Gastrocnemius medialis (tissue), 4 donors: Measurements from ENCODE around the gene PCDHB16. TPM values are rescaled to one million over a fixed set of nuclear protein-coding genes. Genes with fewer than 3 reads are reported as not detected.

ENCODE experiments used
- ATAC-seq, 2 donors: fragments of 150-250 bp; one replicate each; pipeline ENCODE4 v1.9.1; 2016
- DNase-seq, 2 donors: peaks; one replicate each; pipeline ENCODE4 v3.0.0-alpha.2; 2019
- H3K27ac ChIP-seq, 4 donors: fragments of 200-600 bp; sonication (generic); 1 replicate in 1 of 4; 2 replicates in 3 of 4; pipeline ENCODE4 v1.5.1; 2016 to 2018; ENCODE audit warnings: mild to moderate bottlenecking in 2 of 4, moderate library complexity in 1 of 4
- H3K27me3 ChIP-seq, 3 donors: fragments of 200-600 bp; sonication (generic) in 2 of 3; 1 replicate in 1 of 3; 2 replicates in 2 of 3; pipeline versions ENCODE4 v1.5.1 to v1.6.0; 2016 to 2019; ENCODE audit warnings: mild to moderate bottlenecking in 1 of 3, moderate library complexity in 1 of 3
- H3K36me3 ChIP-seq, 2 donors: fragments of 200-600 bp; sonication (generic) in 1 of 2; one replicate each; pipeline ENCODE4 v1.5.1; 2017 to 2018
- H3K4me1 ChIP-seq, 2 donors: fragments of 200-600 bp; sonication (generic) in 1 of 2; one replicate each; pipeline ENCODE4 v1.5.1; 2016 to 2017; ENCODE audit warnings: mild to moderate bottlenecking in 2 of 2
- H3K4me3 ChIP-seq, 4 donors: fragments of 200-600 bp; sonication (generic) in 3 of 4; 1 replicate in 1 of 4; 2 replicates in 3 of 4; pipeline ENCODE4 v1.5.1; 2016 to 2019; ENCODE audit warnings: mild to moderate bottlenecking in 2 of 4
- H3K9me3 ChIP-seq, 3 donors: fragments of 200-600 bp; sonication (generic) in 2 of 3; 1 replicate in 1 of 3; 2 replicates in 2 of 3; pipeline ENCODE4 v1.5.1; 2016 to 2019
- POLR2A ChIP-seq, 2 donors: fragments of 450-650 bp; IDR thresholded peaks; one replicate each; pipeline ENCODE4 v1.6.1; 2017; ENCODE audit warnings: antibody characterized with exemption in 2 of 2, mild to moderate bottlenecking in 2 of 2, moderate library complexity in 2 of 2
- in situ Hi-C, 4 donors: fragments of 200-750 bp; cut with MboI; loops; one replicate each; pipeline versions ENCODE4 v1.15.0 to v1.8.0; 2017; ENCODE audit warnings: low sequenced_read_pairs in 4 of 4
- intact Hi-C: fragments of 100-400 bp; cut with DNase I; formaldehyde crosslinking; loops from one replicate; pipeline ENCODE4 v1.15.1; 2023; ENCODE audit warnings: low total_unique reads
- total RNA-seq, 4 donors: library from RNA; depleted of rRNA; stranded (reverse); fragments of >200 nt; gene quantifications; one replicate each; pipeline versions ENCODE4 v1.1.0 to v1.2.3, GENCODE V29; 2016
- TF ChIP-seq, protein P1 (sequence below), 5 experiments: fragments of 450-650 bp in 3 of 5; fragments of 200-600 bp in 2 of 5; sonication (generic) in 2 of 5; IDR thresholded peaks in 4 of 5; conservative IDR thresholded peaks in 1 of 5; 1 replicate in 4 of 5; 2 replicates in 1 of 5; pipeline ENCODE4 v1.5.1; 2016 to 2019; ENCODE audit warnings: antibody characterized with exemption in 5 of 5, mild to moderate bottlenecking in 3 of 5, moderate library complexity in 3 of 5

PCDHB16 gene
- total RNA-seq, 4 donors from 2014 or later: 0.87 to 2.5 (median 1.7) TPM

DNA sequence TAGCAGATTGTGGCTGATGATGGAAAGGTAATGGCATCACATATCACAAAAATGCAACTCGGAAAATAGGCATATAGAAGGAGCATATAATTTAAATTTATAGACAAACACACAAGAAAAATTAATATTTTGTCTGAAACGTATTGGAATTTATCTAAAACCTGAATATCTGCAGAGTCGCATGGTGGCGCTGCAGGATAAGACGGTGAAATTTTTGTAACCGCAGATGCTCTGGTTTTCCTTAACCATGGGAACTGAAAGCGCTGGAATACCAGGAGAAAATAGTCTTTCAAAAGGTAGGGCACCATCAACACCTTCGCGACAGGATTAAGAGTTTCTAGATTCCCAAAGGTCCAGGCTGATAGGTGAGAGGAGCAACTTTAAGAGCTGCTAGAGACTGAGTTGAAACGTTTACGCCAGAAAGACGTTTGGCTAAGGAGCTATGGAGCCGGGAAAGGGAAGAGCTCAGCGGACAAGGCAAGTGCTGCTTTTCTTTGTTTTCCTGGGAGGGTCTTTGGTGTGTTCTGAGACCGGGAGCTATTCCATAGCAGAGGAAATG is 52.0 kb downstream of the PCDHB16 start:
- Histone ChIP-seq H3K27me3 (peaks cover 0 to 21% (median 0%) of the 10 kb centered on the region in 3 donors), H3K4me1 (no peaks in the 10 kb centered on the region), H3K4me3 (peak overlapping the region in 2 of 4 donors; percentile 14 to 45), H3K9me3 (peaks cover 6 to 55% (median 6%) of the 10 kb centered on the region in 3 donors), H3K36me3 (no peaks in the 10 kb centered on the region), H3K27ac (no peak overlapping the region)
- TF ChIP-seq, protein P1, sequence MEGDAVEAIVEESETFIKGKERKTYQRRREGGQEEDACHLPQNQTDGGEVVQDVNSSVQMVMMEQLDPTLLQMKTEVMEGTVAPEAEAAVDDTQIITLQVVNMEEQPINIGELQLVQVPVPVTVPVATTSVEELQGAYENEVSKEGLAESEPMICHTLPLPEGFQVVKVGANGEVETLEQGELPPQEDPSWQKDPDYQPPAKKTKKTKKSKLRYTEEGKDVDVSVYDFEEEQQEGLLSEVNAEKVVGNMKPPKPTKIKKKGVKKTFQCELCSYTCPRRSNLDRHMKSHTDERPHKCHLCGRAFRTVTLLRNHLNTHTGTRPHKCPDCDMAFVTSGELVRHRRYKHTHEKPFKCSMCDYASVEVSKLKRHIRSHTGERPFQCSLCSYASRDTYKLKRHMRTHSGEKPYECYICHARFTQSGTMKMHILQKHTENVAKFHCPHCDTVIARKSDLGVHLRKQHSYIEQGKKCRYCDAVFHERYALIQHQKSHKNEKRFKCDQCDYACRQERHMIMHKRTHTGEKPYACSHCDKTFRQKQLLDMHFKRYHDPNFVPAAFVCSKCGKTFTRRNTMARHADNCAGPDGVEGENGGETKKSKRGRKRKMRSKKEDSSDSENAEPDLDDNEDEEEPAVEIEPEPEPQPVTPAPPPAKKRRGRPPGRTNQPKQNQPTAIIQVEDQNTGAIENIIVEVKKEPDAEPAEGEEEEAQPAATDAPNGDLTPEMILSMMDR (IDR thresholded peaks at IDR 0.05 in 4 of 5, conservative IDR thresholded peaks at IDR 0.05 in 1 of 5): no peak
- no peak for TF ChIP-seq POLR2A (IDR thresholded peaks at IDR 0.05)
- intact Hi-C loops: no loop called here
- DNase-seq (no peak), ATAC-seq (no peak)
- in situ Hi-C loops: no loop called here

Other genes starting within 250 kb of the PCDHB16 start
- under 1 TPM in 2 of 4 donors, not detected in 2; 0.03 to 0.13 TPM for gene PCDHAC2, start 215.9 kb upstream of the PCDHB16 start, total RNA-seq
- not detected for gene PCDHB1, start 131.0 kb upstream of the PCDHB16 start, total RNA-seq
- 1 to 10 TPM in 2 of 4 donors, under 1 TPM in 2; 0.71 to 1.7 (median 1.2) TPM for gene PCDHB2, start 87.8 kb upstream of the PCDHB16 start, total RNA-seq
- under 1 TPM in 3 of 4 donors, not detected in 1; 0.61 to 0.72 (median 0.71) TPM for gene PCDHB3, start 81.9 kb upstream of the PCDHB16 start, total RNA-seq
- gene PCDHB4, start 60.6 kb upstream of the PCDHB16 start, total RNA-seq: 1 to 10 TPM in 3 of 4 donors, under 1 TPM in 1; 1.00 to 3.0 (median 1.8) TPM
- 1 to 10 TPM in 1 of 4 donors, under 1 TPM in 3; 0.38 to 1.5 (median 0.91) TPM for gene PCDHB5, start 47.2 kb upstream of the PCDHB16 start, total RNA-seq
- under 1 TPM in 3 of 4 donors, not detected in 1; 0.09 to 0.46 (median 0.19) TPM for gene PCDHB6, start 32.3 kb upstream of the PCDHB16 start, total RNA-seq
- under 1 TPM; 0.07 to 0.75 (median 0.20) TPM for gene PCDHB7, start 9.7 kb upstream of the PCDHB16 start, total RNA-seq
- gene PCDHB8, start 4.6 kb upstream of the PCDHB16 start, total RNA-seq: under 1 TPM in 2 of 4 donors, not detected in 2; 0.16 to 0.20 TPM
- 1 to 10 TPM in 1 of 4 donors, under 1 TPM in 3; 0.15 to 3.0 (median 0.71) TPM for gene PCDHB9, start 4.8 kb downstream of the PCDHB16 start, total RNA-seq
- under 1 TPM; 0.23 to 0.61 (median 0.54) TPM for gene PCDHB10, start 10.0 kb downstream of the PCDHB16 start, total RNA-seq
- gene PCDHB11, start 17.2 kb downstream of the PCDHB16 start, total RNA-seq: 1 to 10 TPM in 1 of 4 donors, under 1 TPM in 3; 0.05 to 1.1 (median 0.53) TPM
- gene PCDHB12, start 26.3 kb downstream of the PCDHB16 start, total RNA-seq: 1 to 10 TPM in 1 of 4 donors, under 1 TPM in 3; 0.41 to 1.1 (median 0.59) TPM
- 1 to 10 TPM in 1 of 4 donors, under 1 TPM in 3; 0.40 to 2.1 (median 0.69) TPM for gene PCDHB13, start 31.5 kb downstream of the PCDHB16 start, total RNA-seq
- 1 to 10 TPM in 1 of 4 donors, under 1 TPM in 3; 0.62 to 1.9 (median 0.76) TPM for gene PCDHB14, start 41.0 kb downstream of the PCDHB16 start, total RNA-seq
- 1 to 10 TPM in 1 of 4 donors, under 1 TPM in 3; 0.33 to 1.2 (median 0.52) TPM for gene PCDHB15, start 63.0 kb downstream of the PCDHB16 start, total RNA-seq
- under 1 TPM in 1 of 4 donors, not detected in 3; 0.49 TPM for gene SLC25A2, start 121.7 kb downstream of the PCDHB16 start, total RNA-seq
- 10 to 100 TPM; 60.9 to 91.2 (median 79.8) TPM for gene TAF7, start 138.4 kb downstream of the PCDHB16 start, total RNA-seq
- gene PCDHGA1, start 148.1 kb downstream of the PCDHB16 start, total RNA-seq: under 1 TPM; 0.65 to 0.97 (median 0.71) TPM
- gene PCDHGA2, start 156.4 kb downstream of the PCDHB16 start, total RNA-seq: 1 to 10 TPM in 2 of 4 donors, under 1 TPM in 2; 0.66 to 1.5 (median 1.2) TPM
- gene PCDHGA3, start 161.4 kb downstream of the PCDHB16 start, total RNA-seq: 1 to 10 TPM; 1.5 to 2.8 (median 2.0) TPM
- gene PCDHGB1, start 167.7 kb downstream of the PCDHB16 start, total RNA-seq: 1 to 10 TPM in 1 of 4 donors, under 1 TPM in 3; 0.20 to 1.1 (median 0.74) TPM
- gene PCDHGA4, start 172.6 kb downstream of the PCDHB16 start, total RNA-seq: 1 to 10 TPM; 1.3 to 5.4 (median 1.5) TPM
- 1 to 10 TPM in 3 of 4 donors, under 1 TPM in 1; 0.55 to 3.4 (median 1.9) TPM for gene PCDHGB2, start 177.6 kb downstream of the PCDHB16 start, total RNA-seq
- gene PCDHGA5, start 181.8 kb downstream of the PCDHB16 start, total RNA-seq: 1 to 10 TPM in 2 of 4 donors, under 1 TPM in 2; 0.07 to 1.8 (median 0.93) TPM
- 1 to 10 TPM in 3 of 4 donors, under 1 TPM in 1; 0.29 to 2.0 (median 1.2) TPM for gene PCDHGB3, start 187.9 kb downstream of the PCDHB16 start, total RNA-seq
- 1 to 10 TPM in 3 of 4 donors, under 1 TPM in 1; 0.83 to 1.6 (median 1.6) TPM for gene PCDHGA6, start 191.5 kb downstream of the PCDHB16 start, total RNA-seq
- gene PCDHGA7, start 200.4 kb downstream of the PCDHB16 start, total RNA-seq: 1 to 10 TPM; 1.3 to 2.4 (median 1.9) TPM
- gene PCDHGB4, start 205.3 kb downstream of the PCDHB16 start, total RNA-seq: 1 to 10 TPM in 3 of 4 donors, under 1 TPM in 1; 0.88 to 2.1 (median 1.3) TPM
- 1 to 10 TPM in 2 of 4 donors, under 1 TPM in 2; 0.82 to 1.8 (median 1.2) TPM for gene PCDHGA8, start 210.2 kb downstream of the PCDHB16 start, total RNA-seq
- 1 to 10 TPM; 3.0 to 6.3 (median 4.4) TPM for gene PCDHGB5, start 215.6 kb downstream of the PCDHB16 start, total RNA-seq
- gene PCDHGA9, start 220.4 kb downstream of the PCDHB16 start, total RNA-seq: 1 to 10 TPM in 3 of 4 donors, under 1 TPM in 1; 0.95 to 4.0 (median 1.5) TPM
- gene PCDHGB6, start 225.6 kb downstream of the PCDHB16 start, total RNA-seq: 1 to 10 TPM; 1.4 to 4.6 (median 2.9) TPM
- 1 to 10 TPM in 3 of 4 donors, under 1 TPM in 1; 0.80 to 2.4 (median 1.2) TPM for gene PCDHGA10, start 230.6 kb downstream of the PCDHB16 start, total RNA-seq
- 1 to 10 TPM; 3.0 to 5.7 (median 3.3) TPM for gene PCDHGB7, start 235.3 kb downstream of the PCDHB16 start, total RNA-seq
- 1 to 10 TPM; 1.2 to 3.3 (median 1.3) TPM for gene PCDHGA11, start 238.7 kb downstream of the PCDHB16 start, total RNA-seq
- 1 to 10 TPM; 1.1 to 5.4 (median 1.7) TPM for gene PCDHGA12, start 248.1 kb downstream of the PCDHB16 start, total RNA-seq